PC-9 (cell line): ENCODE results near the gene PPP4R3A. TPM values are rescaled to one million over a fixed set of nuclear protein-coding genes. Genes with fewer than 3 reads are reported as not detected.
"Not testable (repeated sequence)": the region's sequence is repeated elsewhere in the genome, so short reads cannot be mapped to it uniquely, and the experiment has no call there.

Source experiments
- BruUV-seq: library from RNA; stranded (reverse); fragments of 400-500 nt; replicated peaks from 2 replicates; lab custom pipeline; 2021; lab: Mats Ljungman, UMichigan
- CTCF ChIA-PET: fragments of 300-600 bp; sonication (Branson Sonifier 250); formaldehyde crosslinking; loops from one replicate; lab custom pipeline; 2022; ENCODE audit warnings: antibody characterized with exemption; lab: Charles Lee
- POLR2A ChIA-PET: fragments of 300-600 bp; sonication (Branson Sonifier 250); formaldehyde crosslinking; loops from one replicate; lab custom pipeline; 2022; ENCODE audit warnings: antibody characterized with exemption; ENCODE audit not compliant: unreplicated experiment; lab: Charles Lee
- DNase-seq, 2 experiments: peaks; one replicate each; pipeline versions ENCODE4 v3.0.0 to v3.0.0-alpha.2; 2015 to 2022; ENCODE audit warnings: mixed read lengths in 1 of 2
- H2AFZ ChIP-seq: fragments of 200-600 bp; sonication (generic); 2 replicates; pipeline ENCODE4 v1.8.1; 2017; ENCODE audit warnings: antibody characterized with exemption
- H3F3A ChIP-seq: fragments of 200-600 bp; sonication (generic); 2 replicates; pipeline ENCODE4 v1.8.1; 2017; ENCODE audit warnings: antibody characterized with exemption, mild to moderate bottlenecking, low read depth; ENCODE audit not compliant: insufficient read depth
- H3K27ac ChIP-seq: fragments of 200-600 bp; sonication (generic); 2 replicates; pipeline ENCODE4 v1.6.1; 2016; ENCODE audit warnings: mixed run types
- H3K27me3 ChIP-seq: fragments of 200-600 bp; sonication (generic); 2 replicates; pipeline ENCODE4 v1.6.1; 2016; ENCODE audit warnings: low read depth, mixed run types; ENCODE audit not compliant: insufficient read depth
- H3K36me3 ChIP-seq: fragments of 200-600 bp; sonication (generic); 2 replicates; pipeline ENCODE4 v1.6.1; 2016; ENCODE audit warnings: low read depth, mixed run types
- H3K4me1 ChIP-seq: fragments of 200-600 bp; sonication (generic); replicated peaks from 2 replicates; pipeline ENCODE4 v1.6.1; 2016; ENCODE audit warnings: mixed run types; ENCODE audit not compliant: insufficient read depth
- H3K4me2 ChIP-seq: fragments of 200-600 bp; sonication (generic); 2 replicates; pipeline ENCODE4 v1.6.1; 2017; ENCODE audit warnings: mixed run types
- H3K4me3 ChIP-seq: fragments of 200-600 bp; sonication (generic); 2 replicates; pipeline ENCODE4 v1.6.1; 2016; ENCODE audit warnings: mixed run types
- H3K79me2 ChIP-seq: fragments of 200-600 bp; sonication (generic); 2 replicates; pipeline ENCODE4 v1.6.1; 2017; ENCODE audit warnings: low read depth, mixed run types
- H3K9me2 ChIP-seq: fragments of 200-600 bp; sonication (generic); 2 replicates; pipeline ENCODE4 v1.8.1; 2017; ENCODE audit warnings: mild to moderate bottlenecking; ENCODE audit not compliant: insufficient read depth
- H3K9me3 ChIP-seq: fragments of 200-600 bp; sonication (generic); 2 replicates; pipeline ENCODE4 v1.8.1; 2016; ENCODE audit warnings: low read depth; ENCODE audit not compliant: insufficient read depth
- H4K20me1 ChIP-seq: fragments of 200-600 bp; sonication (generic); 2 replicates; pipeline ENCODE4 v1.8.1; 2017; ENCODE audit not compliant: insufficient read depth
- EZH2 ChIP-seq: fragments of 200-600 bp; sonication (generic); IDR thresholded peaks from 2 replicates; pipeline ENCODE4 v1.8.0; 2017; ENCODE audit warnings: antibody characterized with exemption, low read depth
- intact Hi-C: fragments of 100-400 bp; cut with micrococcal nuclease; formaldehyde crosslinking; loops from one replicate; pipeline ENCODE4 v1.10.0; 2022; ENCODE audit not compliant: unreplicated experiment
- total RNA-seq: library from RNA; stranded (reverse); gene quantifications from 2 replicates; pipeline ENCODE4 v1.2.3, GENCODE V29; 2021
- TF ChIP-seq, protein P1 (sequence below): fragments of 200-600 bp; sonication (generic); conservative IDR thresholded peaks from 2 replicates; pipeline ENCODE4 v1.6.1; 2017; ENCODE audit warnings: mixed run types, antibody characterized with exemption, mild to moderate bottlenecking, moderate library complexity

Gene PPP4R3A
- total RNA-seq, 1 experiment from 2014 or later = 14.8 TPM

DNA sequence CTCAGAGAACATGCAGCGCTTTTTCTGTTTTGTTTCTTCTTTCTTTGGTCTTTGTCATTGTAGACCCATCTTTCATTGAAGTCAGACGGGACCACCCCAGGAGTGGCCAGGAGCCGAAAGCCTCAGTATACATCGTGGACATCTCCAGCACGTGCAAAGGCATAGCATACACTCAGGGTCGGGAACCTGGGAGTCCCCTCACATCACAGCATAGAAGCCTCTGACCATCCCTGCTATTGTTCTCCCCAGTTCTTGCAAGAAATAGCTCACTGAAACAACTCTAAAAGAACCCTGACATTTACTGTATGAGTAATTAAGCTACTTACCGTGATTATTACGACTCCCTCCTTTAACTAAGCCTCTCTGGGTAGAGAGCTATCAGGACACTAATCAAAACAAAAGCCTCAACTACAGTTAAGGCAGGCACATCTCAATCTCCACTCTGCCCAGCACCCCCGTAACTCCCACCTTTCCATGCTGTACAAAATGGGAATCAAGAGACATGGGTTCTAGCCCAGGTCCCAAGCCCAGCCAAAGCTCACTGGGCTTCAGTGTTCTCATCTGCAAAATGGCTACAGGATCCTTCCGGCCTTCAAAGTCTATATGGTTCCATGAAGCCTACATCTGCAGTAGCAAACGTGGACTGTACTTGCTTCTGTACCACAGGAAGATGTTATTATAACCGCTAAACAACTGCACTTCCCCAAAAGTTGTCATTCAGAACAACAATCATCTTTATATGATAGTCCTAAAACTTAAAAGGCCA is 99.2 kb downstream of the PPP4R3A start:
- Histone ChIP-seq H3K4me3 (no peak overlapping the region), H3F3A (no peaks in the 10 kb centered on the region), H4K20me1 (no peaks in the 10 kb centered on the region), H3K79me2 (no peaks in the 10 kb centered on the region), H3K4me2 (no peak overlapping the region), H3K4me1 (peaks cover 8% of the 10 kb centered on the region), H3K9me2 (no peaks in the 10 kb centered on the region), H2AFZ (no peak overlapping the region), H3K9me3 (no peaks in the 10 kb centered on the region), H3K27me3 (no peaks in the 10 kb centered on the region), H3K27ac (no peak overlapping the region), H3K36me3 (no peaks in the 10 kb centered on the region)
- CTCF ChIA-PET = no interaction called here
- no peak for DNase-seq
- intact Hi-C loops = no loop called here
- TF ChIP-seq EZH2 = no peak
- TF ChIP-seq, protein P1, sequence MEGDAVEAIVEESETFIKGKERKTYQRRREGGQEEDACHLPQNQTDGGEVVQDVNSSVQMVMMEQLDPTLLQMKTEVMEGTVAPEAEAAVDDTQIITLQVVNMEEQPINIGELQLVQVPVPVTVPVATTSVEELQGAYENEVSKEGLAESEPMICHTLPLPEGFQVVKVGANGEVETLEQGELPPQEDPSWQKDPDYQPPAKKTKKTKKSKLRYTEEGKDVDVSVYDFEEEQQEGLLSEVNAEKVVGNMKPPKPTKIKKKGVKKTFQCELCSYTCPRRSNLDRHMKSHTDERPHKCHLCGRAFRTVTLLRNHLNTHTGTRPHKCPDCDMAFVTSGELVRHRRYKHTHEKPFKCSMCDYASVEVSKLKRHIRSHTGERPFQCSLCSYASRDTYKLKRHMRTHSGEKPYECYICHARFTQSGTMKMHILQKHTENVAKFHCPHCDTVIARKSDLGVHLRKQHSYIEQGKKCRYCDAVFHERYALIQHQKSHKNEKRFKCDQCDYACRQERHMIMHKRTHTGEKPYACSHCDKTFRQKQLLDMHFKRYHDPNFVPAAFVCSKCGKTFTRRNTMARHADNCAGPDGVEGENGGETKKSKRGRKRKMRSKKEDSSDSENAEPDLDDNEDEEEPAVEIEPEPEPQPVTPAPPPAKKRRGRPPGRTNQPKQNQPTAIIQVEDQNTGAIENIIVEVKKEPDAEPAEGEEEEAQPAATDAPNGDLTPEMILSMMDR = no peak
- POLR2A ChIA-PET = interaction anchor here (0.7 kb wide), 1 partner anchor 20 kb away, joined by 3 read pairs; no protein-coding TSS in a partner anchor
- BruUV-seq = no TSS peak

DNA sequence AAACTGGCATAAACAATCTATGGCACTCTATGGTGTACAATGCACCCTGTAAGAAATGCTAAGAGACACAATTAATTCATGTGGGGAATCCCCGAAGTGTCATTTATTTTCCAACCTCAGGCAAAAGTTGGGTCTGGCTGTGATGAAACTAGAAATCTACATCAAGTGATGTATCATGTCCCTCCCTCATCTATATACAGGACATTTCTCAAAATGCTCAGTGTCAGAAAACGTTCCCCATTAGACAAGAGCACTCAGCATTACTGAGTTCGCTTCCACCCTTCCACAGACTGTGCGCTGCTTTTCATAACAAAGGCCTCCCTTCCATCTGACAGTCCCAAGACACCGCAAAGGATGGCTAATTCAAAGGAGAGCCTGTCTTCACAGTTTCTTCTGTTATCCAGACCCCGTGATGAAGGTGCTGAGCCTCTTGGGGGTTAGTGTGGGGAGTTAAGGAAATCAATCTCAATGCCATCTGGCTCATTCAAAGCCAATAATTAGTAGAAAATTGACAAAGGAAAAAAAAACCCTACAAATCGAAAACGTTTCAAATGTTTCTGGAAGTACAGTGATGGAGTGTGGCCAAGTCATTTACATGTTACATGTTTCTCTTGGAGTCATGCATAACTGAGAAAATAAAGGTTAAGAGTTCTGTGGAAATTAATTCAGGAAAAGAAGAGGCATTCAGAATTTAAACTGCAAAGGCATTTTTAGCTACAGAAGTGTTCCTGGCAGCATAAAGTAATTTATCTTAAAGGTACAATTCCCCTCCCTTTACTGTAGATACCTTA is 100.0 kb downstream of the PPP4R3A start:
- DNase-seq = no peak
- 0 out of 2 replicates have a peak, but pooled peaks cover 3% of the 10 kb centered on the region for H3K4me1 ChIP-seq
- no peak overlapping the region for H3K4me3 ChIP-seq
- no peak for TF ChIP-seq EZH2
- TF ChIP-seq, protein P1 = no peak
- no peaks in the 10 kb centered on the region for H3K27me3 ChIP-seq
- intact Hi-C loops = no loop called here
- POLR2A ChIA-PET = no interaction called here
- no peak overlapping the region for H3K27ac ChIP-seq
- no peaks in the 10 kb centered on the region for H4K20me1 ChIP-seq
- BruUV-seq = no TSS peak
- no peaks in the 10 kb centered on the region for H3F3A ChIP-seq
- H3K9me2 ChIP-seq = no peaks in the 10 kb centered on the region
- H3K9me3 ChIP-seq = no peaks in the 10 kb centered on the region
- CTCF ChIA-PET = no interaction called here
- H3K79me2 ChIP-seq = no peaks in the 10 kb centered on the region
- H3K4me2 ChIP-seq = no peak overlapping the region
- no peak overlapping the region for H2AFZ ChIP-seq
- H3K36me3 ChIP-seq = no peaks in the 10 kb centered on the region

DNA sequence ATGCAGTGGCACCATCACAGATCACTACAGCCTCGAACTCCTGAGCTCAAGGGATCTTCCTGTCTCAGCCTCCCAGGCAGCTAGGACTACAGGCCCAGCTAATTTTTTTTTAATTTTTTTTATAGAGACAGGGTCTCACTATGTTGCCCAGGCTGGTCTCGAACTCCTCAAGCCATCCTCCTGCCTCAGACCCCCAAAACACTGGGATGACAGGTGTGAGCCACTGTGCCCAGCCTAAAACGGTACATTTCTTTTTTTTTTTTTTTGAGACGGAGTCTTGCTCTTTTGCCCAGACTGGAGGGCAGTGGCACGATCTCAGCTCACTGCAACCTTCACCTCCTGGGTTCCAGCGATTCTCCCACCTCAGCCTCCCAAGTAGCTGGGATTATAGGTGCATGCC is 100.9 kb downstream of the PPP4R3A start:
- intact Hi-C loops, H3K9me3 ChIP-seq, POLR2A ChIA-PET, H3K27me3 ChIP-seq, CTCF ChIA-PET, H3K4me2 ChIP-seq, H3F3A ChIP-seq, H3K4me3 ChIP-seq, H3K27ac ChIP-seq, DNase-seq, H2AFZ ChIP-seq, H3K36me3 ChIP-seq, H3K79me2 ChIP-seq, H3K4me1 ChIP-seq, H3K9me2 ChIP-seq, BruUV-seq, H4K20me1 ChIP-seq: not testable (repeated sequence)

Other genes starting within 250 kb of the PPP4R3A start
- 7.4 and 10.4 TPM in 2 replicates for gene CCDC88C, start 92.5 kb downstream of the PPP4R3A start, total RNA-seq
- not detected in 2 replicates for gene CATSPERB, start 221.8 kb upstream of the PPP4R3A start, total RNA-seq